Heart left ventricle (tissue), 16 donors: Measurements from ENCODE around the gene GPR4. TPM values are rescaled to one million over a fixed set of nuclear protein-coding genes. Genes with fewer than 3 reads are reported as not detected.

Source experiments
- ATAC-seq, 4 donors: fragments of 200-7000 bp; cut with Tn5 transposase; one replicate each; pipeline ENCODE4 v1.9.1; 2020 to 2022; ENCODE audit warnings: moderate library complexity in 4 of 4, mild to moderate bottlenecking in 3 of 4, moderate number of reproducible peaks in 1 of 4
- DNase-seq, 5 donors: peaks; one replicate each; pipeline ENCODE4 v3.0.0-alpha.2; 2020
- H3K27ac ChIP-seq, 12 donors: fragments of 200-600 bp; sonication (generic) in 4 of 12; one replicate each; pipeline versions ENCODE4 v1.5.0 to v1.8.0; 2016 to 2022; ENCODE audit warnings: mild to moderate bottlenecking in 2 of 12
- H3K27me3 ChIP-seq, 9 donors: fragments of 200-600 bp; sonication (generic) in 2 of 9; one replicate each; pipeline versions ENCODE4 v1.5.1 to v1.8.0; 2016 to 2022; ENCODE audit warnings: mild to moderate bottlenecking in 3 of 9
- H3K36me3 ChIP-seq, 9 donors: fragments of 200-600 bp; sonication (generic) in 2 of 9; one replicate each; pipeline versions ENCODE4 v1.5.0 to v1.8.0; 2018 to 2022; ENCODE audit warnings: mild to moderate bottlenecking in 2 of 9
- H3K4me1 ChIP-seq, 12 donors: fragments of 200-600 bp; sonication (generic) in 4 of 12; one replicate each; pipeline versions ENCODE4 v1.5.0 to v1.8.0; 2016 to 2022; ENCODE audit warnings: mild to moderate bottlenecking in 3 of 12
- H3K4me3 ChIP-seq, 12 donors: fragments of 200-600 bp; sonication (generic) in 4 of 12; one replicate each; pipeline versions ENCODE4 v1.5.0 to v1.8.0; 2017 to 2022; ENCODE audit warnings: mild to moderate bottlenecking in 9 of 12, moderate library complexity in 4 of 12
- H3K9me3 ChIP-seq, 12 donors: fragments of 200-600 bp; sonication (generic) in 4 of 12; one replicate each; pipeline versions ENCODE4 v1.5.0 to v1.8.0; 2016 to 2022; ENCODE audit warnings: mild to moderate bottlenecking in 1 of 12
- CTCF ChIP-seq, 12 donors: fragments of 200-600 bp; sonication (generic) in 4 of 12; IDR thresholded peaks; one replicate each; pipeline versions ENCODE4 v1.5.0 to v1.8.0; 2018 to 2022; ENCODE audit warnings: antibody characterized with exemption in 12 of 12, mild to moderate bottlenecking in 5 of 12
- POLR2A ChIP-seq, 2 donors: fragments of 450-650 bp; IDR thresholded peaks; one replicate each; pipeline ENCODE4 v1.6.1; 2017; ENCODE audit warnings: antibody characterized with exemption in 2 of 2, mild to moderate bottlenecking in 2 of 2, moderate library complexity in 2 of 2
- WGBS, 4 donors: extraction: QIAGEN DNeasy Blood & Tissue Kit in 2 of 4; methylation state at CpG; one replicate each; pipeline versions ENCODE4 v1.1.5 to v1.1.7; 2013 to 2018; 5-methylcytosine and 5-hydroxymethylcytosine counted together
- intact Hi-C, 10 donors: fragments of 100-400 bp; cut with DNase I; formaldehyde crosslinking; loops; one replicate each; pipeline versions ENCODE4 v1.11.1 to v1.14.2; 2022
- polyA plus RNA-seq, 2 donors: library from polyadenylated mRNA; stranded (reverse); fragments of 200-250 nt; gene quantifications; one replicate each; pipeline ENCODE4 v1.2.3, GENCODE V29; 2013
- total RNA-seq, 9 donors: library from RNA; depleted of rRNA in 2 of 9; stranded (reverse); fragments of >200 nt in 2 of 9; fragmentation: NEBNext Ultra II Directional in 3 of 9; extraction: Animal tissue kit (Norgen Biotek cat#: 25700) in 3 of 9; gene quantifications; one replicate each; pipeline versions ENCODE4 v1.1.0 to v1.2.4, GENCODE V29; 2016 to 2023
- donor health status: ischemic (EF 13 %, LVEDD 7.1; RV severe dilation, severe dysfunction).
- donor health status: healthy with polysubstance abuse.
- donor health status: DM: no; HTN: yes; CAD: no.
- donor health status: DM: no; HTN: no; CAD: no.
- donor health status: ischemic (EF 25% LVEDD 6.9; RV normal size, moderate dysfunction).
- donor health status: ischemic (EF 25% LVEDD 5.7; RV mildly dilated, moderate dysfunction).
- donor health status: healthy.
- donor health status: DM: yes; HTN: yes; CAD: no.
- donor health status: ischemic (EF 35%, LVEDD 5.7; RV mildly dilated, moderate dysfunction).
- donor health status: nonischemic (EF 11% LVEDD 7.7; RV severe dilation, severe dysfunction).
- donor health status: DM: yes; HTN: yes; CAD: no.
- donor health status: PGD.
- donor health status: ischemic (EF 29% LVEDD 5.4; RV normal size, mild dysfunction).
- donor health status: nonischemic (EF 23%, LVEDD 6.1; RV moderate dilation, normal function).

The GPR4 gene
- total and polyA plus RNA-seq, 11 donors = 2.7 to 36.0 (median 5.1) TPM

GRCh38 chr19:45593520-45593919 lies 8.5 kb downstream of the GPR4 start:
- no peaks in the 10 kb centered on the region for H3K9me3 ChIP-seq
- 18 to 27% (median 23%) methylated on average over 1 of the region's 1 CpG for WGBS, 4 donors
- DNase-seq (no peak), ATAC-seq (no peak)
- intact Hi-C loops = loop anchor here in 1 of 10 donors (5.0 kb wide), 1 partner anchor 49 kb away; no protein-coding TSS in a partner anchor
- H3K36me3 ChIP-seq = peaks cover 0 to 21% (median 14%) of the 10 kb centered on the region in 9 donors
- peaks cover 0 to 40% (median 10%) of the 10 kb centered on the region in 9 donors for H3K27me3 ChIP-seq
- H3K4me1 ChIP-seq = peaks cover 0 to 31% (median 19%) of the 10 kb centered on the region in 12 donors
- TF ChIP-seq POLR2A (IDR thresholded peaks at IDR 0.05) = no peak
- no peak for TF ChIP-seq CTCF (IDR thresholded peaks at IDR 0.05)
- H3K4me3 ChIP-seq = no peak overlapping the region
- H3K27ac ChIP-seq = peak overlapping the region in 1 of 12 donors; percentile 16

GRCh38 chr19:45592366-45592765 lies 9.6 kb downstream of the GPR4 start:
- Histone ChIP-seq H3K27me3 (peaks cover 0 to 32% (median 9%) of the 10 kb centered on the region in 9 donors), H3K9me3 (no peaks in the 10 kb centered on the region), H3K4me1 (peaks cover 0 to 19% (median 9%) of the 10 kb centered on the region in 12 donors), H3K4me3 (no peak overlapping the region), H3K27ac (peak overlapping the region in 5 of 12 donors; percentile 11 to 69 (median 35)), H3K36me3 (peaks cover 0 to 21% (median 14%) of the 10 kb centered on the region in 9 donors)
- DNase-seq = no peak
- WGBS, 4 donors = 29 to 39% (median 33%) methylated on average over 4 of the region's 4 CpGs
- TF ChIP-seq CTCF (IDR thresholded peaks at IDR 0.05) (no peak), POLR2A (IDR thresholded peaks at IDR 0.05) (no peak)
- intact Hi-C loops = loop anchor here in 1 of 10 donors (5.0 kb wide), 1 partner anchor 50 kb away; no protein-coding TSS in a partner anchor
- ATAC-seq = peak in 2 of 4 donors; percentile 53 to 54

GRCh38 chr19:45591638-45592005 lies 10.4 kb downstream of the GPR4 start:
- Histone ChIP-seq H3K4me3 (no peak overlapping the region), H3K27ac (peak overlapping the region in 1 of 12 donors; percentile 49), H3K9me3 (no peaks in the 10 kb centered on the region), H3K4me1 (peaks cover 0 to 16% (median 5%) of the 10 kb centered on the region in 12 donors), H3K27me3 (peaks cover 0 to 27% (median 4%) of the 10 kb centered on the region in 9 donors), H3K36me3 (peaks cover 0 to 21% (median 14%) of the 10 kb centered on the region in 9 donors)
- 93 to 95% (median 94%) methylated on average over 21 of the region's 21 CpGs for WGBS, 4 donors
- intact Hi-C loops = loop anchor here in 1 of 10 donors (5.0 kb wide), 1 partner anchor 51 kb away; no protein-coding TSS in a partner anchor
- TF ChIP-seq POLR2A (IDR thresholded peaks at IDR 0.05) (no peak), CTCF (IDR thresholded peaks at IDR 0.05) (no peak)
- DNase-seq (no peak), ATAC-seq (no peak)

GRCh38 chr19:45591004-45591637 lies 10.9 kb downstream of the GPR4 start:
- TF ChIP-seq CTCF (IDR thresholded peaks at IDR 0.05) = peak in 5 of 12 donors; percentile 12 to 29 (median 18)
- no peak for TF ChIP-seq POLR2A (IDR thresholded peaks at IDR 0.05)
- intact Hi-C loops = loop anchor here in 1 of 10 donors (5.0 kb wide), 1 partner anchor 51 kb away; no protein-coding TSS in a partner anchor
- ATAC-seq (peak; percentile 23 to 53 (median 46)), DNase-seq (peak in 1 of 5 donors; percentile 73)
- Histone ChIP-seq H3K4me1 (peaks cover 0 to 16% (median 3%) of the 10 kb centered on the region in 12 donors), H3K36me3 (peaks cover 0 to 21% (median 14%) of the 10 kb centered on the region in 9 donors), H3K9me3 (no peaks in the 10 kb centered on the region), H3K4me3 (no peak overlapping the region), H3K27ac (no peak overlapping the region), H3K27me3 (peaks cover 0 to 23% (median 4%) of the 10 kb centered on the region in 9 donors)
- WGBS, 4 donors = 60 to 69% (median 66%) methylated on average over 36 to 48 of the region's 48 CpGs
